C4-2B (cell line): ENCODE results near the gene KAZN.

Experiments
- CTCF ChIP-seq: fragments of 450-650 bp; conservative IDR thresholded peaks from 2 replicates; pipeline ENCODE4 v1.5.1; 2017; ENCODE audit warnings: mild to moderate bottlenecking
- ZFX ChIP-seq: fragments of 450-650 bp; IDR thresholded peaks from 2 replicates; pipeline ENCODE4 v1.6.1; 2017

- TF ChIP-seq CTCF (no peak), ZFX (no peak)
Observed at GRCh38 chr1:14954210-14954609, 355.7 kb downstream of the KAZN start.
